Measurements from ENCODE around the gene SH2D5.
A peak's percentile ranks its signal among the peaks of the same experiment; 100 is the strongest.

The SH2D5 gene

DNA sequence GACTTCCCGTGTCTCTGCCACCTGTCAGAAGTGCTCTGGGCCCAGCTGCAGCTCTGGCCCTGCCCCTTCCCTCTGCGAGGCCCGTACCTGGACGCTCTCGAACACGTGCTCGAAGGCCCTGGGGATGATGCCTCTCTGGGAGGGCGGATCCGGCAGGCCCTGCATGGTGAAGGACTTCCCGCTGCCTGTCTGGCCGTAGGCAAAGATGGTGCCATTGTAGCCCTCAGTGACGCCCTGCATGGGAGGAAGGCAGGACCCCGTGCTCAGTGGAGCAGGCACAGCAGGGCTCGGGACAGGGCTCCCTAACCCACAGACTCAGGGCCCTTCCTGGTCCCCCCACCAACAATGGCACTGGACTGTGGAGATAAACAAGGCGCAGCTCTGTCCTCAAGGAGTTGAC, 17.1 kb downstream of the SH2D5 start:
- no peak for DNase-seq

DNA sequence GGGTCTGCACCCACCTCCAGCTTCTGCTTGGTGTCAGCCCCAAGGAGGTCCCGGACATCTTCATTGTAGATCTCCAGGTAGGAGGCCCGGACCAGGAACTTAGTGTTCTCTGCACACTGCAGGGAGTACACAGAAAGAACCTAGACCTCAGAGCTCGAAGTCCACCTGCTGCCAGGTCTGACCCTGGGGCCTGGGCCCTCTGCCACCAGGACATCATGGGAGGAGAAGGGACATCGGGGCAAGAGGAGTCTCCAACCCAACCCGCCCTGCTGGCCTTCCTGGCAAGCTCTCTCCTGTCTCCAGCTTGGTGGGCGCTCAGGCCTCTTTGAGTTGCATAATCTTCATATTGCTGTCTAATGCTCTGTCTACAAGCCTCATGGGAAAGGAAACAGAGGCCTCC, 19.1 kb downstream of the SH2D5 start:
- DNase-seq, result no peak

DNA sequence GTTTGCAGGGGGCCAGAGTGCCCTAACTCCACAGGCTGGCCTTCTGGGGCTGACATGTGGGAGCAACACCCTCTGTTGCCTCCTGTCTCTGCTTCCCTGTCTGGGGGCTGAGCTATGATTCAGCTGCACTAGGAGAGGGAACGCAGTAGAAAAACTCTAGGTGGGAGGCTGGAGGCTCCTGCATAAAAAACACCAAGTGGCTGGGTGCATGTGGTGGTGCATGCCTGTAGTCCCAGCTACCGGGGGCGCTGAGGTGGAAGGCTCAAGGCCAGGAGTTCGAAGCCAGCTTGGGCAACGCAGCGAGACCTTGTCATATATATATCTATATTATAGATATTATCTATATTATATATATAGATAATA, 20.3 kb downstream of the SH2D5 start:
- DNase-seq, result peak in 31 of 56 donors; percentile 15 to 78 (median 46)

DNA sequence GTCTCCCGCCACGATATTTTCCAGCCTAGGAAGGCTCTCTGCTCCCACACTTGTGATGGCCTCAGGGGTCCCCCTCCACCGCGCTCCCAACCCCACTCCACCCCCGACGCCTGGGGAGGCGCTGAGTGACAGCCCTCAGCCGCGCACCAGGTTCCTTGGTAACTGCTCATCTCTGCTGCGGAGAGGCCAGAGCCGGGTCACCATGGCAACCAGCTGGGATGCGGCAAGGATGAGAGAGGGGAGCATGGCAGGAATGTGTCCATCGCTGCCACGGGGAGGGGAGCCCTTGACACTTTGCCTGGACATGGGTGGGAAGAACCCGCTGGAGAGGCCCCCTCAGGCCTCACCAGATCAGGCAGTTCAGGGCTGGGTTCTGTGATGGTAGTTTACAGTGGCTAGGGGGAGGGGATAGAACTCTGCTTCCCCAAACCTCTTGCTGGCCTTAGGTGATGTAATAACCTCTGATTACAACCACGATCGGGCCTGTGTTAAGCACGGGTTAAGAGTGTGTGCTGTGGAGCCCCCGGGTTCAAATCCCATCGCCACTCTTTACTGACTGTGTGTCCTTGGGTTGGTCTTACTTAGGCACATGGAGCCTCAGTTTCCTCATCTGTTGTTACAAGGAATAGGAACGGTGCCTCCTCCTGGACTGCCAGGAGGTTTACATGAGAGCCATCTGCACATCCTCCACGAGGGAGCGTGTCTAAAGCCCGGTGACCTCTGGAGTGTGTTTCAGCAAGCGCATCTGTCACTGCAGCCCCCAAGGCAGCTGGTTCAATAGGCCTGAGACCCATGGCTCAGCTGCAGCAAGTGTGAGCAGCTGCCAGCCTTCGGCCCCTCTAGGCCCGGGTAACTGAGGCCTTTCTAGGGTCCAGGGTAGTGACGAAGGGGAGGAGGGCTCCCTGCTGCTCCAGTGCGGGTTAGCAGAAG, 21.0 kb downstream of the SH2D5 start:
- DNase-seq, result peak in 37 of 56 donors; percentile 8 to 79 (median 45)

DNA sequence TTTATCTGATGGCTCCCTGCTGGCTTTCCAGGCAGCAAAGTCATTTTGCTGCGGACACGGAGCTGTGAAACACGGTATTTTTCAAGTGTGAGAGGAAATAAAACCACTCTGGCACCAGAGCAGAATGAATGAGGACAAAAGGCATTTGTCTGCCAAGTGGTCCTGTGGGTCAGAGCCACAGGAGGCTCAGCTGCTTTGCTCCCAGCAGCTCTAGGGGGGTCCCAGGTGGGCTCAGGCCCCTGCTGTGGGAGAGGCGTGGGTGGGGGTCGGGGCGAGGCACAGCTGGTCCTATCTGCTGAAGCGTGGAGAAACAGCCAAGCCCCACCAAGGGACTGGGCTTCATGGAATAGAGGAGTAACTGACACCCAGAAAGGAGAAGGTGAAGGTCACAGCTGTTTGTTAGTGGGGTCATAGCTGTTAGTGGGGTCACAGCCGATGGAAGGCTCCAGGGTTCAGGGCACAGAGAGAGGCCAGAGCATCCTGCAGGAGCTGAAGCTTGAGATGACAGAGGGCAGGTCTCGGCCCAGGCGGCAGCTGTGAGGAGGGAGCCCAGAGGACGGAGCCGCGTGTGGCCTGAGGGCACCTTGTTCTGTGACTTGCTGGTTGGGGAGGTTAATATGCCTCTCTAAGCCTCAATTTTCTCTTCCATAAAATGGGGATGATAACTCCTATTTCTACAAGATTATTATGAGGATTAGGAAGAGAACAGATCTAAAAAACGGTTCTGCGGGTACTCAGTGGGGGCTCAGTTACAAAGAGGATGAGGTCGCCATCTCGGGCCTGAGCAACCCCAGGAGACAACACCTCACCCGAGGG, 21.8 kb downstream of the SH2D5 start:
- DNase-seq, result no peak

DNA sequence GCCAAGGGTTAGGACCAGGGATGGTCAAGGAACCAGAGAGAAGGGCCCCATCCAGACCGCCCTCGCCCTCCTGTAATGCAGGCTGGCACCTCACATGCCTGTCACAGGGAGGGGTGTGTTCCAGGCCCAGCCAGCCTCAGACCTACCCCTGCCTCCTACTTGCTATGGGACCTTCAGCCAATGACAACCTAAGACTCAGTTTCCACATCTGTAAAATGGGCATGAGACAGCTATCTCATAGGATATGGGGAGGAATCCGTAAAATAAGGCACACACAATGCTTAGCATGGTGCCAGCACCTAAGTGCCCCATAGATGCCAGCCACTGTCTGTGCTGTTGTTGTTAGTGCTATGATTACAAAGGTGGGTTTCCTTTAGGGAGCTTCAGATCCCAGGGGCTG, 22.6 kb downstream of the SH2D5 start:
- no peak for DNase-seq

DNA sequence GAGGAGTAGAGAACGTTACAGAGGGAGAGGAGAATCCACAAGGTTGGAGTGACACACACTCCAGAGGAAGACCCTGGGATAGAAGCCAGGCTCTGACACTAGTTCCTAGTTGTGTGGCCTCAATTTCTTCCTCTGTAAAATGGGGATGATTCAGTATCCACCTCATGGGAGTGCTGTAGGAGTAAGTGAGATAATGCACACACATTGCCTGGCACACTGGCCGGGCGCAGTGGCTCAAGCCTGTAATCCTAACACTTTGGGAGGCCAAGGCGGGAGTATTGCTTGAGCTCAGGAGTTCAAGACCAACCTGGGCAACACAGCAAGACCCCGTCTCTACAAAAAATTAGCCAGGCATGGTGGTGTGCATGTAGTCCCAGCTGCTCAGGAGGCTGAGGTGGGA, 23.6 kb downstream of the SH2D5 start:
- no peak for DNase-seq

DNA sequence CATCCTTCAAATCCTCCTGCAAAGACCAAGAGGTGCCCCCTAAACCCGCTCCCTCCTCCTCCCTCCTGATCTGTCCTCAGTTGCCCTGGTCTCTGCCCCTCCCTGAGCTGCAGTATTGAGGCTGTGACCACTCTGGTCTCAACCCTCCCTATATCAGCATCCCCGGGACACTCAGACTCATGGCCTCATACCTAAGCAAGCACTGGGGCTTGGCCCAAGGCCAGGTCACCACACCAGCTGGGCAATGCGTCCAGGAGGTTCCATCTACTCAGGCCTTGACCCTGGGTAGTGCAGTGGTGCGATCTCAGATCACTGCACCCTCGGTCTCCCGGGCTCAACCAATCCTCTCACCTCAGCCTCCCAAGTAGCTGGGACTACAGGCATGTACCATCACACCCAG, 24.4 kb downstream of the SH2D5 start:
- DNase-seq, result no peak

DNA sequence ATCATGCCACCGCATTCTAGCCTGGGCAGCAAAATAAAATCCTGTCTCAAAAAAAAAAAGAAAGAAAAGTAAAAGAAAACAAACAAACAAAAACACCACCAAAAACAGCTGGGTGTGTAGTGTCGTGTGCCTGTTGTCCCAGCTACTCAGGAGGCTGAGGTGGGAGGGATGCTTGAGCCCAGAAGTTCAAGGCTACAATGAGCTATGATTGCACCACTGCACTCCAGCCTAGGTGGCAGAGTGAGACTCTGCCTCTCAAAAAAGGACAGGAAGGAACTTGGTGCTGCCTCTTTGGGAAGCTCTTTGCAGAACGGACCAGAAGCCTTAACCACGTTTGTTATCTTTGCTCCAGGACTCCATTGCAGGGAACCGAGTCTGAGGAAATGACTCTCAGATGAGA, 25.7 kb downstream of the SH2D5 start:
- DNase-seq, result no peak

DNA sequence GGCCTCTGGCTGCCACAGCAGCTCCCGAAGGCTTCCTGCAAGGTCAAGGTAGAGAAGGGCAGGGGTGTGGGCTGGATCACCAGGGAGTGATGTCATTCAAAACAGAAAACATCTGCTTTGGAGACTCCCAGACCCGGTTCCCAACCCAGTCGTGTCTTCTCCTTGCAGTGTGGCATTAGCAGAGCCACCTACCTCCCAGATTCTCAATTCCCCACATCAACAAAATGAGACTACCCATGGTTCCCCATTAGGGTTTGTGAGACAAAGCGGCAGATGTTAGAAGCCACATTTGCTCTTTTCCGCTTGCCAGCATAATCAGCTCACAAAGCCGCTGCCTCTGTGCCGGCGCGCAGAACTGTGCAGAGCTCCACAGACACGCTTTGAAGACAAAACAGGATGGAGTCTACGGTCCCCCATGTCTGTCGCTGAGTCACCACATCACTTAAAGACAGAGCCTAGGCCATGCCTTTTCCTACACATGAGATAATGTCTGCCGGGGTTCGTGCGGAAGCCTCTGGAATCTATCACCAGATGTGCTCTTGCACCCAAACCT, 27.2 kb downstream of the SH2D5 start:
- peak in 11 of 56 donors; percentile 9 to 47 (median 27) for DNase-seq

DNA sequence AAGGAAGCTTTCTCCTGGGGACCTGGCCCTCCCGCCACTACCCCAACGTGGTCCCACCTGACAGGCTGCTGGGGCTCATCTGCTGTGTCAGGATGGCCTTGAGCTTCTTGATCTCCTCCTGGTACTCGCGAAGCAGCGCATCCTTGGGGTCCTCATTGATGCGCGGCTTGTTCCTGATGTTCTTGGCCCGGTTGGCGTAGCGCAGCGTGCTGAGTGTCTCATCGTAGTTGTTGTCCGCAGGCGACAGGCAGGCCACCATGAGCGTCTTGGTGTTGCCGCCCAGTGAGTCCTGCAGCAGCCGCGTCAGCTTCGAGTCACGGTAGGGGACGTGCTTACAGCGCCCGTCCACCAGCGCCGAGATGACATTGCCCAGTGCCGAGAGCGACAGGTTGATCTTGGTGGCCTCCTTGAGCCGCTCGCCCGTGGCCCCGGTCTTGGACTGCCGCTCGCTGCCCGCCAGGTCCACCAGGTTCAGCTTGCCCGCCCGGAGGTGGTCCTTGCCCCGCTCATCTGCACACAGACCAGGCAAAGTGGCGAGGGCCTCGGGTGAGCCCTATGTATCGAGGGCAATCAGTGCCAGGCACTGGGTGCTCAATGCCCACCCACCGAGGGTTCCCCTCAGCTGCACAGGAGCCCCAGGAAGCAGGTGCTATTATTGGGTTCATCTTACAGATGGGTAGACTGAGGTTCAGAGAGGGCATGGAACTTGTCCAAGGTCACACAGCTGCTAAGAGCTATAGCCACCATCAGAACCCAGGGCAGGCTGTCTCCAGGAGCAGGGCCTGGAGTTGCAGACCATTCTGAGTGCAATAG, 27.9 kb downstream of the SH2D5 start:
- DNase-seq, result no peak

DNA sequence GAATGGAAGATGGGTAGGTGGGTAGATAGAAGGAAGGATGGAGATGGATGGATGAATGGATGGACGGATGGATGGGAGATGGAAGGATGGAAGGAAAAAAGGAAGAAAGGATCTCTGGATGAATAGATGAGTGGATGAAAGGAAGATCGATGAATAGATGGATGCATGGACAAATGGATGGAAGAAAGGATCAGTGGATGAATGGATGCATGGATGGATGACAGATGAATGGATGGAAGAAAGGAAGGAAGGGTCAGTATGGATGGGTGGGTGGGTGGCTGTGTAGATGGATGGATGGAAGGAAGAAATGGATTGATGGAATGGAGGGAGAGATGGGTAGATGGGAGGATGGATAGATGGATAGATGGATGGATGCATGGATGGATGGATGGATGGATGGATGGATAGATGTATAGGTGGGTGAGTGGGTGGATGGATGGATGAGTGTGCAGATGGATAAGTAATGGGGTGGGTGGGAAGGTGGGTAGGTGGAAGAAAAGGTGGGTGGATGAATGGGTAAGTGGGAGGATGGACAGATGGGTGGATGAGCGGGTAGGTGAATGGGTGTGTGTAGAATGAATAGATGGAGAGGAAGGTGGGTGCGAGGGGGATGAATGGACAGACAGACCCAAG, 29.3 kb downstream of the SH2D5 start:
- DNase-seq, result no peak

DNA sequence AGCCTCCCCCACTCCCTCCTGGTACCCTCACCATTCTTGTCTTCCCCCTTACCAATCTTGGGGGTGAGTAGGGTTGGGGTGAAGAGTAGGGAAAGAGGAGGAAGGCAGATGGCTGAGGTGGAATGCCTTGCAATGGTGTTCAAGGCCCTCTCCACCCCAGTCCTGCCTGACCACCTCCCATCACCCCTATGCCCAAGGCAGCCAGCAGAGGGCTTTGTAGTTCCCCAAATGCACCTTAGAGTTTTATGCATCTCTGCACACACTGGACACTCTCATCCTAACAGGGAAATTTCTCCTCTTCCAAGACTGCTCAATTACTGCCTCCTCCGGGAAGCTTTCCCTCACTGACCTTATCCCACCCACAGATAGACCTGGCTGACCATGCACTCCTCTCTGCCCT, 30.1 kb downstream of the SH2D5 start:
- DNase-seq, result no peak

DNA sequence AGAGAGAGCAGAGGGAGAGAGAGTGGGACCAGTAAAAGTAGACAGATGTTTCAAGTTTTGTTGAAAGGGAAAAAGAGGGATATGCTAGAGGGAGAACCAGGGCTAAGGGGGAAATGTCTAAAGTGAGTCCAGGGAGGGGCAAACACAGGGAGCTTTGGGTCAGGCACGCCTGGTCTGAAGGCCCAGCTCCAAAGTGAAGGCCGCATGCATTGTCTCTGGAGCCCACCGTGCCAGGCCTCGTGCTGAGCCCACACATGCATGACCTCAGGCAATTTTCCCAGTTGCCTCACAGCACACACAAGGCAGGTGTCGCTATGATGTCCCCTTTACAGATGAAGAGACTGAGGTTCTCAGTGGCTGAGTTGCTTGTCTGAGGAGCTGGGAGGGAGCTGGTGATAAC, 30.7 kb downstream of the SH2D5 start:
- DNase-seq, result no peak

DNA sequence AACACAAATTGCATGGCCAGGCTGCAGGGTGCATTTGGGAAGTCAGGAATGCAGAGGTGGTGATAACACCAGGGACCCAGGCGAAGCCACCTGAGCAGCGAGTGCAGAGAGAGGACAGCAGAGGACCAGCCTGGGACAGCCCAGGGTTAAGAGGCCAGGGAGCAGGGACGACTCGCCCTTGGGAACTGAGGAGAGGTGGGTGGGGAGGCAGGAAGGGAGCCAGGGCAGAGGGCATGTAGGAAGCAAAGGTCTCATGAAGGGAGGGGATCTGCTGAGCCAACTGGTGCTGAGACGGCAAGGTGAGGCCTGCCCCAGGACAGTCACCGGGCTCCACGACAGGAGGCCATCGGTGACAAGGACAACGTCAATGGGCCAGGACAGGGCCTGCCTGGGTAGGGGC, 31.1 kb downstream of the SH2D5 start:
- DNase-seq, result no peak

DNA sequence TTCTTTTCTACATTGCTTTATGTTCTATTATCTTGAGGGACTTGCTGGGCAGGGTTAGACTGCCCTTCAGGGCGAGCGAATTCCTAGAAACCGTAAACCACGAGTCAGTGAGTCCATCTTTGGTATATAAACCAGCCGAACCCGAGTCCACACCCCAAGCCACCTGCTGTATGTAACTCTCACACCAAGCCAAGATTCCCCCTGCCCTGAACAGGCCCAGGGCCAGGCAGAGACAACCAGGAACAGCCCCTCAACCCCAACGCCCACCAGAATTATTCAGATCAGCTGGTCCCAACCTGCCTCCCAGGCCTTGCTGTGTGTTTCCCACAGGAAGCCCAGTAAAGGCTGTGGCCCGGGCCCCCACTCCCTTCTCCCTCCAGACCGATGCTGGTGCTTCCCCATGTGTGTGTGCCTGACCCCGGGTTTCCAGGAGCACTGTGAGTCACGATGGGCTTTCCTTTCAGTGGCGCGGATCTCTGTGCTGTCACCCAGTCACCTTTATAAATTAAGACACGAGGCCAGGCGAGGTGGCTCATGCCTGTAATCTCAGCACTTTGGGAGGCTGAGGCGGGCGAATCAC, 31.8 kb downstream of the SH2D5 start:
- no peak for DNase-seq

DNA sequence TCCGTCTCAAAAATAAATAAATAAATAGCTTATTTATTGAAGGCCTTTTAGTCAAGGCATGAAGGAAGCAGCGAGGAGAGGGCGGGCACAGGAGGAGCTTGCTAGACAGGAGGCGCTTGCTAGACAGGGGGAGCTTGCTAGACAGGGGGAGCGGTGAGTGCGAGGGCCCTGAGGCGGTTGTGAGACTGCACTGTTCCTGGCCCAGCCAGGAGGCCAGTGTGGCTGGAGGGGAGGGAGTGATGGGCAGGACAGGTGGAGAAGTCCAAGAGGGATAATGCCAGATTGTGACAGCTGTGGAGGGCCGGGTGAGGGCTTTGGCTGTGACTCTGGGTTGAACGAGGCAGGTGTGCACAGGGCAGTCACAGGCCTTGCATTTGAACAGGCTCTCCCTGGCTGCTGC, 32.9 kb downstream of the SH2D5 start:
- DNase-seq, result no peak

DNA sequence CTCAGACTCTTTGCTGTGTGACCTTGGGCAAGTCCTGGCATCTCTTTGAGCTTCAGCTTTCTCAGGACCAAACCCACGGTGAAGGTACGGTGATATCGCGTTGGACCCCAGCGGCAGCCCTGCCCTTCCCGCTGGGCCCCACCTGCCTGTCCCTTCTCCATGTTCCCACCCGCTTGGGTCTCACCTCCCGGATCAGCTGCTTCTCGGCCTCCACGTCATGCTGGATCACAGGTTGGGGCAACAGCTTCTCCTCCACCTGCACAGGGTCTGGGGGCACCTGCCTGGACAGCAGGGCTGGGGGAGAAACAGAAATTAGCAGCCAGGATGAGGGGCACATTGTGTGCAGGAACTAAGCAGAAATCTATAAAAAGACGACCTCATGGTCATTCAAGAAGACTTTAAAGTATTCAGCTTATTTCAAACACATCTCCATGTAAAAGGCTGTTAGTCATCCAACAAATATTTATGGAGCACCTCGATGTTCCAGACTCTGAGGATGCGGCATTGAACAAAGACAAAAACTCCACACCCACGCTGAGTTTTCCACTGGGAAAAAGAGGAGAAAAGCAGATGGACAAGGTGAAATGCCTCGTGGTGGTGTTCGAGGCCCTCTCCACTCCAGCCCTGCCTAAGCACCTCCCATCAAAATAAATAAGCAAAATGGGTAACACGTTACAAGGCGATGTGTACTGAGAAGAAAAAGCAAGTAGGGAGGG, 34.1 kb downstream of the SH2D5 start:
- no peak for DNase-seq

DNA sequence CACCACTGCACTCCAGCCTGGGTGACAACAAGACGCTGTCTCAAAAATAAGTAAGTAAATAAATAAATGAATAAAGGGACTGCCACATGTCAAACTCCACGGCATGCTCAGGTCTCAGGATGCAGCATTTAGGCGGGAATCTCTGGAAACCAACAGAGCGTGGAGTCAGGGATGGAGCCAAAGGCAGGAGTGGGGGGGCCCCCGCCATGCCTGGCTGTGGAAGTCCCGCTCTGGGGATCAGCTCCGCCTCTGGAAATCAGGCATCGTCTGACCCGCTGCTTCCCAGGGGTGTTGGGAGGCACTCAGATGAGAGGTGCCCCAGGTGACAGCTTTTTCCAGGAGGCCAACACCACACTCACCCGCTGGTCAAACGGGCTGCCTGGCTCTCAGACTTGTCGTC, 34.9 kb downstream of the SH2D5 start:
- no peak for DNase-seq
